ENCODE measurements around the gene IL17REL.
"Not testable (repeated sequence)": the region's sequence is repeated elsewhere in the genome, so short reads cannot be mapped to it uniquely, and the experiment has no call there.

IL17REL gene

GRCh38 chr22:49948958-49949913, 63.3 kb downstream of the IL17REL start:
- no peak for DNase-seq (ENCODE audit: extremely low read depth, low read depth)
- TF ChIP-seq CTCF (IDR thresholded peaks at IDR 0.05; ENCODE audit: low read depth, low read length, missing control alignments) = no peak
- H3K4me3 ChIP-seq (replicated peaks; ENCODE audit: low read depth, low read length) = no peak overlapping the region

- no peak for DNase-seq (ENCODE audit: extremely low read depth, low read depth)
- TF ChIP-seq CTCF (IDR thresholded peaks at IDR 0.05; ENCODE audit: low read depth, low read length, missing control alignments) = no peak
- H3K4me3 ChIP-seq (replicated peaks; ENCODE audit: low read depth, low read length) = no peak overlapping the region
These were observed 64.2 kb downstream of the IL17REL start for GRCh38 chr22:49948116-49948957.

- H3K4me3 ChIP-seq (replicated peaks; ENCODE audit: low read depth, low read length) = no peak overlapping the region
- no peak for TF ChIP-seq CTCF (IDR thresholded peaks at IDR 0.05; ENCODE audit: low read depth, low read length, missing control alignments)
- DNase-seq (ENCODE audit: extremely low read depth, low read depth) = no peak
These were observed 65.3 kb downstream of the IL17REL start for GRCh38 chr22:49947296-49947622.

- no peak for TF ChIP-seq CTCF (IDR thresholded peaks at IDR 0.05; ENCODE audit: low read depth, low read length, missing control alignments)
- H3K4me3 ChIP-seq (replicated peaks; ENCODE audit: low read depth, low read length) = no peak overlapping the region
These were observed 65.8 kb downstream of the IL17REL start for GRCh38 chr22:49946612-49947295.

GRCh38 chr22:49945042-49945794, 67.3 kb downstream of the IL17REL start:
- not testable (repeated sequence) for DNase-seq (ENCODE audit: extremely low read depth, low read depth); H3K4me3 ChIP-seq (replicated peaks; ENCODE audit: low read depth, low read length)

More at GRCh38 chr22:49946612-49947295, 65.8 kb downstream of the IL17REL start:
- DNase-seq (ENCODE audit: extremely low read depth, low read depth) = no peak

Measured in HFF-Myc (cell line).